ENCODE measurements around the gene PRPF31.

GRCh38 chr19:54121259-54121658 lies 5.7 kb downstream of the PRPF31 start:
- TF ChIP-seq CTCF (optimal IDR thresholded peaks at IDR 0.05 in 1 of 3, IDR thresholded peaks at IDR 0.05 in 1 of 3, conservative IDR thresholded peaks at IDR 0.05 in 1 of 3; ENCODE audit: extremely low read depth in 1 of 3, insufficient read depth in 2 of 3, low read length in 3 of 3) (no peak), EZH2 (IDR thresholded peaks at IDR 0.05; ENCODE audit: low read length) (no peak)

Measured in keratinocyte (primary cell).